ENCODE measurements around the gene DDX39A.

GRCh38 chr19:14410091-14411051, 8.8 kb downstream of the DDX39A start:
- TF ChIP-seq POLR2AphosphoS5 (IDR thresholded peaks at IDR 0.05; ENCODE audit: insufficient read depth in 1 of 2, low read depth in 1 of 2), result no peak
- no peak for TF ChIP-seq CTCF (IDR thresholded peaks at IDR 0.05)

Data from vagina (tissue), 2 donors.